GM18502 (cell line): ENCODE measurements around the gene CYP2S1.
"Not testable (repeated sequence)": the region's sequence is repeated elsewhere in the genome, so short reads cannot be mapped to it uniquely, and the experiment has no call there.

Experiments
- ATAC-seq: cut with Tn5 transposase; IDR thresholded peaks from one replicate; pipeline ENCODE4 v1.9.1; 2021; ENCODE audit warnings: mild to moderate bottlenecking; ENCODE audit not compliant: unreplicated experiment, poor library complexity

Gene CYP2S1

DNA sequence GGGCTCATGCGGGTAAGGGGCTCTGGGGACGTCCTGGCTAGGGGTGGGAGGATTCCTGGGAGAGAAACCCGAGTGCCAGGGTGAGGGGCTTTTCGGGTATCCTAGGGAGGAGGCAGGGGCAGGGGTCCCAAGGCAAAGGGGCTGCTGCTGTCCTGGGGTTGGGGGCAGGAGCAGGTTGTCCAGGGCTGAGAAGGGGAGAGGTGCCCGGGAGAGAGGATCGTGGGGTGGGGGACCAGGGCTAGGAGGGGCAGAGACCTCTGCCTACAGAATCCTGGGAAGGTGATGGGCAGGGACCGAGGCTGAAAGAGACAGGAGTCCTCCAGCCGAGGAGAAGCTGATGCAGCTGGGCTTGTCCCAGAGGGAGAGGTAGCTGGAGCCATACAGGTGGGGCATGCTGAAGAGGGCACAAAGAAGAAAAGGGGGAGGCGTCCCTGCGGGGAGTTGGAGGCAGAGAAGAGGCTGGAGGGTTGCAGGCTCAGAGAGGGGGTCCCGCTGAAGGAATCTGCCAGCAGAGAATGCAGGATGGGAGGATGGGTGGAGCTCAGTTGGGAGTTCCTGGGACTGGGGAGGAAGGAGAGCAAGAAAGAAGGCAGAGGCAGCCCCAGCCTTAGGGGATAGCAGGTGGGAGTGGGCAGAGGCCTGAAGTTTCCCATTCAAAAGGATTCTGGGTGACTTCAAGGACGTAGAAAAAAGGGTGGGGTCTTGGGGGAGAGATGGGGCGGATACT is 574 bp downstream of the CYP2S1 start:
- no peak for ATAC-seq

GRCh38 chr19:41194157-41194552 is 1.1 kb downstream of the CYP2S1 start:
- no peak for ATAC-seq

- ATAC-seq = no peak
Measured at GRCh38 chr19:41195675-41196497, 2.9 kb downstream of the CYP2S1 start.

GRCh38 chr19:41198559-41198958 is 5.5 kb downstream of the CYP2S1 start:
- ATAC-seq = no peak

DNA sequence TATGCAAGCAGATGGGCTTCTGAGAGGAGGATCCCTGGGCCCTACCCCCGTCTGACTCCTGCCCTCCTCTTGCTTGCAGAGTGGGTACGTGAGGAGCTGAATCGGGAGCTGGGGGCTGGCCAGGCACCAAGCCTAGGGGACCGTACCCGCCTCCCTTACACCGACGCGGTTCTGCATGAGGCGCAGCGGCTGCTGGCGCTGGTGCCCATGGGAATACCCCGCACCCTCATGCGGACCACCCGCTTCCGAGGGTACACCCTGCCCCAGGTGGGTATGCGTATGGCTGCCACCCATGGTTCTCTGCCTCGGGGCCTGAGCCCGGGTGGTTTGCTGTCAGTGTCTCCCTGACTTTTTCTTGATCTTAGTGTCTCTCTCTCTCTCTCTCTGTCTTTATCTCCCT is 10.4 kb downstream of the CYP2S1 start:
- ATAC-seq = no peak

DNA sequence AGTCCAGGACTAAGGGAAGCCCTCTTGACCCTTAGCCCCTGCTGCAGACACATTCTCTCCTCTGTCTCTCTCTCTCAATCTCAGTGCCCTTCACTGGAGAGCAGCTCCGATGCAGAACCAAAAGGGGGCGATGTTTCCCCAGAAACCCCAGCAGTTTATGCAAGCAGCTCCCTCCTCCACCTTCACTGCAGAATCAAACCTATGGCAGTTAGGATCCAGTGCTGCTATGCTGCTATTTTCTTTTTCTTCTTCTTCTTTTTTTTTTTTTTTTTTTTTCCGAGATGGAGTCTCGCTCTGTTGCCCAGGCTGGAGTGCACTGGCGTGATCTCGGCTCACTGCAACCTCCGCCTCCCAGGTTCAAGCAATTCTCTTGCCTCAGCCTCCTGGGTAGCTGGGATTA is 11.3 kb downstream of the CYP2S1 start:
- not testable (repeated sequence) for ATAC-seq

DNA sequence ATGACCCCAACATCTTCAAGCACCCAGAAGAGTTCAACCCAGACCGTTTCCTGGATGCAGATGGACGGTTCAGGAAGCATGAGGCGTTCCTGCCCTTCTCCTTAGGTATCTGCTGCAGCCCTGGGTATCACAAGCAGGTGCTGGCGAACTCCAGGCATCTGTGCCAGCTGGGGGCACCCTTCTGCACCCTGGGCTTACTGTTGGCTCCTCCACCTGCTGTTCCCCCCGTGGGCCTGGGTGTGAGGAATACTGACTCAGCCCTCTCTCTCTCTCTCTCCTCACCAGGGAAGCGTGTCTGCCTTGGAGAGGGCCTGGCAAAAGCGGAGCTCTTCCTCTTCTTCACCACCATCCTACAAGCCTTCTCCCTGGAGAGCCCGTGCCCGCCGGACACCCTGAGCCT is 13.0 kb downstream of the CYP2S1 start:
- ATAC-seq = no peak

DNA sequence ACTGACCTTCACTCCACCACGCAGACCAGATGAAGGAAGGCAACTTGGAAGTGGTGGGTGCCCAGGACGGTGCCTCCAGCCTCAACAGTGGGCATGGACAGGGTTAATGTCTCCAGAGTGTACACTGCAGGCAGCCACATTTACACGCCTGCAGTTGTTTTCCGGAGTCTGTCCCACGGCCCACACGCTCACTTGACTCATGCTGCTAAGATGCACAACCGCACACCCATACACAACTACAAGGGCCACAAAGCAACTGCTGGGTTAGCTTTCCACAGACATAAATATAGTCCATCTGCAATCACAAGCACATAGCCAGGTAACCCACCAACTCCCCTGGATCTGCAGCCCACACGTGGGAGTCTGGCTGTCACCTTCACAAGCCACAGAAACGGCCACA is 13.4 kb downstream of the CYP2S1 start:
- ATAC-seq = no peak

DNA sequence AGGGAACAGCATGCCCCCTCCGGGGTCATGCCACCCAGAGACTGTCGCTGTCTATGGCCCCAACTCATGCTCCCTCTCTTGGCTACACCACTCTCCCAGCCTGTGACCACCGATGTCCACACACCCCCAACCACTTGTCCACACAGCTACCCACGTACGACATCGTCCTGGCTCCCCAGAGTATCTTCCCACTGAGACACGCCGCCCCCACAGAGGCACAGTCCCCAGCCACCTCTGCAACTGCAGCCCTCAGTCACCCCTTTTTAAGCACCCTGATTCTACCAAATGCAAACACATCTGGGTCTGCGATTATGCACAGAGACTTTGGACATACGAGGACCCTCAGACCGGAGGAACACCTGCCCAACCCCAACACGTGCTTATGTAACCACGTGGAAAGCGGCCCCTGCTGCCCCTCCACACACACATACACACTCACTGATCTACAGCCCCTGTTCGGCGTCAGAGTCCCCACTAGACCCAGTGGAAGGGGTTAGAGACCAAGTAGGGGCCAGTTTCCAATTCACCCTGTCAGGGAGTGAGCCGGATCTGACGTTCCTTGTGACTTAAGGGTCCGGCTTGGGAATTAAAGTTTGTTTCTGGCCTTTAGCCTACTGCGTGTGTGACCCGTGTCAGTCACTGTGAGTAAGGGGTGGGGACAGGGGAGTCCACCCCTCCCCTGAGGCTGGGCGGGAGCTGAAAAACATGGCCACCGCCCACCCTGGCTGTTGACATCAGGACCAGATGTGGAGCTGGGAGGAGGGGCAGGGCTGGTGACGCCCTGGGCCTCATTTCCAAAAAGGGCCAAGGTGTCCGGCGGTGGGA is 14.1 kb downstream of the CYP2S1 start:
- no peak for ATAC-seq

GRCh38 chr19:41214161-41214560 is 21.1 kb downstream of the CYP2S1 start:
- no peak for ATAC-seq

DNA sequence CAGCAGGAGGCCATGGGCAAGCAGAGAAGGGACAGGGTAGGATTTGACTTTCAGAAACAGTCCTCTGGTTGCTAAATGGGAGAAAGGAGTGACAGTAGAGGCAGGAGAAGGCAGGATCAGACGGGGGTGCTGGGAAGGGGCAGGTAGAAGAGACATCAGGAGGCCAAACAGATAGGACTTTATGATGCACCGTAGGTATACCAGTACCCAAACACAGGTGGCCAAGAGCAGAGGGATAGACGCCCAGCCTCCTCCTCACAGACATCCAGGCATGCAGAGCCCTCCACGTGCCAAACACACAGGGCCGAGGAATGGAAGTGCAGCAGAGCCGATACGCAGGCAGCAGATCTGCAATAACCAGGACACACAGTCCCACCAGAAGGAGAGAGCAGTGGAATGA is 24.7 kb downstream of the CYP2S1 start:
- ATAC-seq = no peak

GRCh38 chr19:41218249-41218614 is 25.2 kb downstream of the CYP2S1 start:
- ATAC-seq = no peak

GRCh38 chr19:41218615-41219507 is 25.8 kb downstream of the CYP2S1 start, which contains the start of gene AXL:
AXL (plus strand) TSS chr19:41219223; CDS start chr19:41219393, 170 bp downstream.
- ATAC-seq = no peak

GRCh38 chr19:41219924-41220567 is 27.0 kb downstream of the CYP2S1 start:
- no peak for ATAC-seq

DNA sequence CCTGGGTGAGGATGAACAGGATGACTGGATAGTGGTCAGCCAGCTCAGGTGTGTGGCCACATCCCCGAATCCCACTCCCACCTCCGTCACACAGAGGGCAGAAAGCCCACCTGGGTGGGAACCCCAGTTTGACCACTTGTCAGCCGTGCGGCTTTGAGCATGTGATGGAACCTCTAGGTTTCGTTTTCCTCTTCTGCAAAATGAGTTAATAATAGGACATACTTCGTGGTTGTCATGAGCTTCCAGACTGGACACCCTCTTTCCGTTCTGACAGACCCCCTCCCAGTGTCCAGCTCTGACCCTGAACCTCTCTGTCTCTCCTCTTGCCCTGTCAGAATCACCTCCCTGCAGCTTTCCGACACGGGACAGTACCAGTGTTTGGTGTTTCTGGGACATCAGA is 27.8 kb downstream of the CYP2S1 start:
- no peak for ATAC-seq

GRCh38 chr19:41221514-41222205 is 28.6 kb downstream of the CYP2S1 start:
- ATAC-seq = no peak

GRCh38 chr19:41222240-41222639 is 29.2 kb downstream of the CYP2S1 start:
- ATAC-seq = no peak

GRCh38 chr19:41223431-41224234 is 30.6 kb downstream of the CYP2S1 start:
- no peak for ATAC-seq
